GM12878 (cell line): ENCODE measurements around the gene RAD51AP1. TPM values are rescaled to one million over a fixed set of nuclear protein-coding genes. Genes with fewer than 3 reads are reported as not detected.

Experiments used
- ATAC-seq: fragments of 200-7000 bp; cut with Tn5 transposase; 3 replicates; pipeline ENCODE4 v1.9.1; 2020; ENCODE audit warnings: mild to moderate bottlenecking, moderate library complexity
- BruUV-seq: library from RNA; stranded (reverse); fragments of 400-500 nt; replicated peaks from 2 replicates; lab custom pipeline; 2021; lab: Mats Ljungman, UMichigan
- CTCF ChIA-PET: fragments of 300-600 bp; sonication (Branson Sonifier 250); formaldehyde crosslinking; extraction: SDS; loops from one replicate; lab custom pipeline; 2021; ENCODE audit warnings: inconsistent platforms; lab: Yijun Ruan, JAX
- POLR2A ChIA-PET: fragments of 350-600 bp; formaldehyde crosslinking; extraction: SDS; loops from one replicate; lab custom pipeline; 2021; ENCODE audit warnings: inconsistent platforms; lab: Charles Lee
- RAD21 ChIA-PET: fragments of 300-600 bp; sonication (Branson Sonifier 250); formaldehyde crosslinking; loops from one replicate; lab custom pipeline; 2023; ENCODE audit warnings: antibody characterized with exemption; ENCODE audit not compliant: unreplicated experiment; lab: Charles Lee
- SMC1A ChIA-PET: fragments of 300-600 bp; sonication (Branson Sonifier 250); formaldehyde crosslinking; loops from one replicate; lab custom pipeline; 2023; ENCODE audit not compliant: unreplicated experiment, uncharacterized antibody; lab: Charles Lee
- DNase-seq: peaks from one replicate; pipeline ENCODE4 v3.0.0-alpha.2; 2011; ENCODE audit warnings: low read depth, low spot score
- FAIRE-seq: peaks from 3 replicates; lab custom pipeline; 2011; peaks lifted over from hg19 to GRCh38; lab: Jason Lieb, UNC
- H2AFZ ChIP-seq: 2 replicates; pipeline ENCODE4 v1.6.0; 2011; ENCODE audit warnings: low read depth, low read length, control low read depth; ENCODE audit not compliant: control insufficient read depth
- H3K27ac ChIP-seq: 2 replicates; pipeline ENCODE4 v1.5.1; 2011; ENCODE audit warnings: control low read depth; ENCODE audit not compliant: control insufficient read depth, insufficient read depth
- H3K27me3 ChIP-seq, 2 experiments: replicated peaks in 1 of 2; 2 replicates each; pipeline versions ENCODE4 v1.6.0 to v1.6.1; 2011; ENCODE audit warnings: low read length in 1 of 2; ENCODE audit not compliant: control insufficient read depth in 2 of 2, insufficient read depth in 2 of 2
- H3K36me3 ChIP-seq, 2 experiments: 2 replicates each; pipeline ENCODE4 v1.5.1; 2011; ENCODE audit warnings: low read length in 1 of 2; ENCODE audit not compliant: control insufficient read depth in 2 of 2, insufficient read depth in 2 of 2
- H3K4me1 ChIP-seq: 2 replicates; pipeline ENCODE4 v1.6.1; 2011; ENCODE audit warnings: mild to moderate bottlenecking, low read length, moderate library complexity, mixed read lengths; ENCODE audit not compliant: control insufficient read depth, insufficient read depth
- H3K4me2 ChIP-seq: 2 replicates; pipeline ENCODE4 v1.6.0; 2011; ENCODE audit warnings: control low read depth; ENCODE audit not compliant: control insufficient read depth, insufficient read depth
- H3K4me3 ChIP-seq: fragments of 200-600 bp; sonication (generic); 2 replicates; pipeline ENCODE4 v1.5.1; 2016
- H3K79me2 ChIP-seq: 2 replicates; pipeline ENCODE4 v1.6.0; 2011; ENCODE audit warnings: low read length; ENCODE audit not compliant: control insufficient read depth, insufficient read depth
- H3K9ac ChIP-seq: 2 replicates; pipeline ENCODE4 v1.8.0; 2011; ENCODE audit warnings: low read length, control low read depth, mixed read lengths; ENCODE audit not compliant: control insufficient read depth, insufficient read depth
- H3K9me3 ChIP-seq: replicated peaks from 3 replicates; pipeline ENCODE4 v1.5.1; 2011; ENCODE audit warnings: mild to moderate bottlenecking, low read length; ENCODE audit not compliant: control insufficient read depth, insufficient read depth
- H4K20me1 ChIP-seq: 2 replicates; pipeline ENCODE4 v1.6.0; 2011; ENCODE audit not compliant: control insufficient read depth, insufficient read depth
- BCLAF1 ChIP-seq: fragments of 450-650 bp; IDR thresholded peaks from 2 replicates; pipeline ENCODE4 v1.6.1; 2017; ENCODE audit warnings: antibody characterized with exemption, mild to moderate bottlenecking, moderate library complexity
- EZH2 ChIP-seq: IDR thresholded peaks from 2 replicates; pipeline ENCODE4 v1.6.1; 2012; ENCODE audit warnings: low read depth, mild to moderate bottlenecking, control low read depth, inconsistent platforms, low read length, borderline replicate concordance; ENCODE audit not compliant: control insufficient read depth
- MEF2A ChIP-seq: IDR thresholded peaks from 2 replicates; pipeline ENCODE4 v1.6.1; 2011; ENCODE audit warnings: low read depth, mild to moderate bottlenecking, low read length, moderate library complexity; ENCODE audit not compliant: insufficient read depth
- MYC ChIP-seq: IDR thresholded peaks from 2 replicates; pipeline ENCODE4 v1.6.1; 2011; ENCODE audit warnings: mild to moderate bottlenecking, low read length, moderate library complexity, inconsistent platforms; ENCODE audit not compliant: insufficient read depth, insufficient replicate concordance, insufficient read length, severe bottlenecking
- ZNF207 ChIP-seq: fragments of 450-650 bp; IDR thresholded peaks from 2 replicates; pipeline ENCODE4 v1.6.1; 2014; ENCODE audit warnings: antibody characterized with exemption, mild to moderate bottlenecking, borderline replicate concordance
- ZNF384 ChIP-seq: IDR thresholded peaks from 2 replicates; pipeline ENCODE4 v1.6.1; 2012; ENCODE audit warnings: low read depth, mild to moderate bottlenecking, low read length, improper control_type of control experiment, borderline replicate concordance
- ZNF622 ChIP-seq: fragments of 450-650 bp; IDR thresholded peaks from 2 replicates; pipeline ENCODE4 v1.6.1; 2017; ENCODE audit warnings: mild to moderate bottlenecking, inconsistent platforms
- ZZZ3 ChIP-seq: IDR thresholded peaks from 2 replicates; pipeline ENCODE4 v1.6.1; 2011; ENCODE audit warnings: low read depth; ENCODE audit not compliant: control insufficient read depth, insufficient read length
- WGBS: methylation state at CpG from one replicate; pipeline ENCODE4 v1.1.6; 2016; ENCODE audit warnings: low lambda C conversion rate; ENCODE audit not compliant: insufficient replicate concordance, insufficient coverage; ENCODE audit errors: missing lambda C conversion rate; 5-methylcytosine and 5-hydroxymethylcytosine counted together
- in situ Hi-C: fragments of 300-500 bp; cut with MboI; formaldehyde crosslinking; loops from 9 replicates; pipeline ENCODE4 v1.14.3; 2018; ENCODE audit warnings: mixed read lengths
- intact Hi-C: fragments of 100-400 bp; cut with micrococcal nuclease; formaldehyde crosslinking; loops from one replicate; pipeline ENCODE4 v1.14.2; 2022; ENCODE audit not compliant: unreplicated experiment
- polyA plus RNA-seq, 11 experiments: library from polyadenylated mRNA; depleted of rRNA in 4 of 11; unstranded in 6 of 11; stranded (reverse) in 5 of 11; fragments of >200 nt; fragmentation: Nextera tagmentation in 4 of 11; fragmentation: Illumina TruSeq in 1 of 11; extraction: Ambion mirVana in 4 of 11; extraction: Trizol in 1 of 11; gene quantifications; 1 replicate in 1 of 11; 2 replicates in 10 of 11; pipeline versions ENCODE4 v1.2.1 to v1.2.3, GENCODE V29; 2011 to 2016; ENCODE audit warnings: inconsistent platforms in 2 of 11, missing spikeins in 2 of 11, low read depth in 1 of 11
- total RNA-seq, 4 experiments: library from RNA; depleted of rRNA in 3 of 4; stranded (reverse); fragments of >200 nt in 3 of 4; fragmentation: Illumina TruSeq in 1 of 4; extraction: Trizol in 1 of 4; gene quantifications; 2 replicates each; pipeline versions ENCODE4 v1.2.1 to v1.2.3, GENCODE V29; 2013 to 2021

Gene RAD51AP1
- total and polyA plus RNA-seq, 10 of the 15 experiments (the other 5 are each of a cell fraction or from before 2014, with no cell fraction given) = 22.3 to 86.0 (median 50.9) TPM

GRCh38 chr12:4579305-4580102 is 40.8 kb downstream of the RAD51AP1 start (continued):
- TF ChIP-seq ZNF622 = no peak
- no peak for TF ChIP-seq ZZZ3
- TF ChIP-seq MYC = no peak

- in situ Hi-C loops (no loop called here), intact Hi-C loops (no loop called here)
- H3K4me2 ChIP-seq = no peak overlapping the region
- H3K9me3 ChIP-seq = no peaks in the 10 kb centered on the region
- no peaks in the 10 kb centered on the region for H3K27me3 ChIP-seq
- 27% methylated on average over 3 of the region's 3 CpGs for WGBS
- no peak for FAIRE-seq
- H3K9ac ChIP-seq = no peak overlapping the region
- no peak overlapping the region for H3K4me3 ChIP-seq
- H2AFZ ChIP-seq = no peak overlapping the region
- no peaks in the 10 kb centered on the region for H3K36me3 ChIP-seq
- DNase-seq = no peak
- SMC1A ChIA-PET = interaction anchor here (1.3 kb wide), 1 partner anchor 177 kb away, joined by 8 read pairs; no protein-coding TSS in a partner anchor
- CTCF ChIA-PET = interaction anchor here (0.8 to 1.7 kb wide), 4 partner anchors 74 to 441 kb away, joined by 3 to 8 read pairs (median 4); no protein-coding TSS in a partner anchor
- H3K4me1 ChIP-seq = no peaks in the 10 kb centered on the region
- no peak for ATAC-seq
- no peaks in the 10 kb centered on the region for H3K79me2 ChIP-seq
- no peaks in the 10 kb centered on the region for H4K20me1 ChIP-seq
- BruUV-seq = no TSS peak
- no peak for TF ChIP-seq BCLAF1
- no peak for TF ChIP-seq ZNF384
- TF ChIP-seq ZNF207 = no peak
- TF ChIP-seq MEF2A = no peak
- no peak for TF ChIP-seq EZH2
- H3K27ac ChIP-seq = no peak overlapping the region
- POLR2A ChIA-PET = no interaction called here
- RAD21 ChIA-PET = interaction anchor here (0.9 kb wide), 1 partner anchor 178 kb away, joined by 5 read pairs; no protein-coding TSS in a partner anchor
These were observed 41.6 kb downstream of the RAD51AP1 start for GRCh38 chr12:4580281-4580688.
